ENCODE data around the gene SMPD3. TPM values are rescaled to one million over a fixed set of nuclear protein-coding genes. Genes with fewer than 3 reads are reported as not detected.

SMPD3 gene
- total and polyA plus RNA-seq, 2 donors (not counting 3 experiments of a cell fraction or from before 2014, with no cell fraction given) = not detected

- POLR2A ChIA-PET = no interaction called here
- Histone ChIP-seq H3K79me2 (ENCODE audit: control insufficient read depth, insufficient read depth, low read length) (no peaks in the 10 kb centered on the region), H3K4me2 (ENCODE audit: insufficient read depth, low read length) (no peak overlapping the region), H4K20me1 (replicated peaks; ENCODE audit: control insufficient read depth, extremely low read depth, insufficient read depth, low read length) (no peaks in the 10 kb centered on the region), H3K27me3 (ENCODE audit: control insufficient read depth in 2 of 2, insufficient read depth in 2 of 2, low read length in 2 of 2) (no peaks in the 10 kb centered on the region), H3K4me3 (replicated peaks in 1 of 3; ENCODE audit: insufficient read depth in 1 of 3, low read depth in 1 of 3, low read length in 3 of 3) (no peak overlapping the region), H3K9me1 (replicated peaks; ENCODE audit: control insufficient read depth, extremely low read depth, insufficient read depth, low read length) (no peaks in the 10 kb centered on the region), H3K4me1 (ENCODE audit: control insufficient read depth, extremely low read depth, insufficient read depth, low read length) (no peaks in the 10 kb centered on the region), H3K9me3 (replicated peaks; ENCODE audit: control insufficient read depth, insufficient read depth, low read length) (no peaks in the 10 kb centered on the region), H3K36me3 (ENCODE audit: control insufficient read depth in 2 of 2, extremely low read depth in 1 of 2, insufficient read depth in 2 of 2, low read length in 2 of 2) (peaks cover 0 to 25% of the 10 kb centered on the region in 2 experiments), H3K27ac (ENCODE audit: insufficient read depth, low read depth, low read length) (no peak overlapping the region), H3K9ac (replicated peaks; ENCODE audit: extremely low read depth, insufficient read depth, low read length) (no peak overlapping the region), H2AFZ (ENCODE audit: low read depth, low read length) (no peak overlapping the region)
- intact Hi-C loops (cut with micrococcal nuclease) (no loop called here), dilution Hi-C loops (cut with MboI; ENCODE audit: extremely low pct_ligation_motif_present, low sequenced_read_pairs) (no loop called here)
- no peak for DNase-seq (ENCODE audit: low read depth, low spot score)
- TF ChIP-seq, protein P1, sequence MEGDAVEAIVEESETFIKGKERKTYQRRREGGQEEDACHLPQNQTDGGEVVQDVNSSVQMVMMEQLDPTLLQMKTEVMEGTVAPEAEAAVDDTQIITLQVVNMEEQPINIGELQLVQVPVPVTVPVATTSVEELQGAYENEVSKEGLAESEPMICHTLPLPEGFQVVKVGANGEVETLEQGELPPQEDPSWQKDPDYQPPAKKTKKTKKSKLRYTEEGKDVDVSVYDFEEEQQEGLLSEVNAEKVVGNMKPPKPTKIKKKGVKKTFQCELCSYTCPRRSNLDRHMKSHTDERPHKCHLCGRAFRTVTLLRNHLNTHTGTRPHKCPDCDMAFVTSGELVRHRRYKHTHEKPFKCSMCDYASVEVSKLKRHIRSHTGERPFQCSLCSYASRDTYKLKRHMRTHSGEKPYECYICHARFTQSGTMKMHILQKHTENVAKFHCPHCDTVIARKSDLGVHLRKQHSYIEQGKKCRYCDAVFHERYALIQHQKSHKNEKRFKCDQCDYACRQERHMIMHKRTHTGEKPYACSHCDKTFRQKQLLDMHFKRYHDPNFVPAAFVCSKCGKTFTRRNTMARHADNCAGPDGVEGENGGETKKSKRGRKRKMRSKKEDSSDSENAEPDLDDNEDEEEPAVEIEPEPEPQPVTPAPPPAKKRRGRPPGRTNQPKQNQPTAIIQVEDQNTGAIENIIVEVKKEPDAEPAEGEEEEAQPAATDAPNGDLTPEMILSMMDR (IDR thresholded peaks at IDR 0.05; ENCODE audit: extremely low read depth in 1 of 2, insufficient read depth in 1 of 2, low read depth in 1 of 2, low read length in 2 of 2) = no peak
- no peak for TF ChIP-seq FOS (IDR thresholded peaks at IDR 0.05; ENCODE audit: borderline replicate concordance, insufficient read depth, low read length)
- no peak for TF ChIP-seq EZH2 (IDR thresholded peaks at IDR 0.05; ENCODE audit: borderline replicate concordance, low read depth, low read length, severe bottlenecking)
- no peak for TF ChIP-seq MAX (IDR thresholded peaks at IDR 0.05; ENCODE audit: insufficient read depth, insufficient read length)
- no peak for TF ChIP-seq POLR2A (IDR thresholded peaks at IDR 0.05; ENCODE audit: low read depth, low read length)
- TF ChIP-seq GATA2 (IDR thresholded peaks at IDR 0.05; ENCODE audit: insufficient read depth, insufficient read length, low read depth, low read length) = no peak
- TF ChIP-seq JUN (IDR thresholded peaks at IDR 0.05; ENCODE audit: borderline replicate concordance, insufficient read depth, insufficient read length, low read depth) = no peak
- TF ChIP-seq MYC (IDR thresholded peaks at IDR 0.05; ENCODE audit: low read depth, low read length) = no peak
- TF ChIP-seq POLR2AphosphoS5 (IDR thresholded peaks at IDR 0.05; ENCODE audit: insufficient read depth, low read depth, low read length) = no peak
- CTCF ChIA-PET = no interaction called here
- no TSS peak for BruUV-seq (replicated peaks)
- no peak for FAIRE-seq
Measured at GRCh38 chr16:68359398-68360191, 88.7 kb downstream of the SMPD3 start.

Measured in endothelial cell of umbilical vein (primary cell).